HG03025 (cell line): ENCODE data around the gene GRIA1.

Experiments used
- ATAC-seq: cut with Tn5 transposase; IDR thresholded peaks from one replicate; pipeline ENCODE4 v1.9.1; 2021; ENCODE audit warnings: mild to moderate bottlenecking, moderate library complexity; ENCODE audit not compliant: unreplicated experiment, low FRiP score

GRIA1 gene

GRCh38 chr5:153496835-153497234 is 6.4 kb downstream of the GRIA1 start:
- ATAC-seq: no peak

DNA sequence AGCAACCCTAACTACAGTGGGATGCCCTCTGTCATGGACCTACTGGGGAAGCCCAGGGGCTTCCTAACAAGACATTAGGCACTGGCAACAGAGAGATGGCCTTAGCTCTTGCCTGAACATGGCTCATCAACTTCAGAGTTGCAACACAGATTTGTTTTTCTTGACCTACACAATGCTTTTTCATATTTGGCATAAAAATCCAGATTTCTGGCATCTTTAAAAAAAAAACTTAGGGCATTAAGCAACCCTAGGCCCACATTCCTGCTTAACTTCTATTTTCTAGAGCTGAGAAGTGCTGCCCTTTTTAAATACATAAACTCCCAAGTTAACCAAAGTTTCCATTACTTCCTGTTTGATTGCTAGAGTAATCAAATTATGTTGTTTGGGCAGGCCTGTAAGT is 8.0 kb downstream of the GRIA1 start:
- ATAC-seq: no peak

- ATAC-seq: no peak
These were observed 9.7 kb downstream of the GRIA1 start for GRCh38 chr5:153500178-153500577.

- no peak for ATAC-seq
These were observed 14.3 kb downstream of the GRIA1 start for GRCh38 chr5:153504726-153505125.

- no peak for ATAC-seq
These were observed 18.2 kb downstream of the GRIA1 start for GRCh38 chr5:153508700-153509099.

- no peak for ATAC-seq
These were observed 21.2 kb downstream of the GRIA1 start for GRCh38 chr5:153511622-153512021.

- ATAC-seq: no peak
These were observed 22.7 kb downstream of the GRIA1 start for GRCh38 chr5:153513156-153513555.

DNA sequence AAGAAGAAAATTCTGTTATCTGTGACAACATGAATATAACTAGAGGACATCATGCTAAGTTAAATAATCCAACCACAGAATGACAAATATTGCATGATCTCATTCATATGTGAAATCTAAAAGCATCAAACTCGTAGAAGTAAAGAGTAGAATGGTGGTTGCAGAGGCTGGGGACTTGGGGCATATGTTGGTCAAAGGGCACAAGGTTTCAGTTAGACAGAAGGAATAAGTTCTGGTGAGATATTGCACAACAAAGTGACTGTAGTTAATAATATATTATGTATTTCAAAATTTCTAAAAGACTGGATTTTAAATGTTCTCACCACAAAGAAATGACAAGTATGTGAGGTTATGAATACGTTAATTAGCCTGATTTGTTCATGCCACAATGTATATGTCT is 24.8 kb downstream of the GRIA1 start:
- ATAC-seq: no peak

DNA sequence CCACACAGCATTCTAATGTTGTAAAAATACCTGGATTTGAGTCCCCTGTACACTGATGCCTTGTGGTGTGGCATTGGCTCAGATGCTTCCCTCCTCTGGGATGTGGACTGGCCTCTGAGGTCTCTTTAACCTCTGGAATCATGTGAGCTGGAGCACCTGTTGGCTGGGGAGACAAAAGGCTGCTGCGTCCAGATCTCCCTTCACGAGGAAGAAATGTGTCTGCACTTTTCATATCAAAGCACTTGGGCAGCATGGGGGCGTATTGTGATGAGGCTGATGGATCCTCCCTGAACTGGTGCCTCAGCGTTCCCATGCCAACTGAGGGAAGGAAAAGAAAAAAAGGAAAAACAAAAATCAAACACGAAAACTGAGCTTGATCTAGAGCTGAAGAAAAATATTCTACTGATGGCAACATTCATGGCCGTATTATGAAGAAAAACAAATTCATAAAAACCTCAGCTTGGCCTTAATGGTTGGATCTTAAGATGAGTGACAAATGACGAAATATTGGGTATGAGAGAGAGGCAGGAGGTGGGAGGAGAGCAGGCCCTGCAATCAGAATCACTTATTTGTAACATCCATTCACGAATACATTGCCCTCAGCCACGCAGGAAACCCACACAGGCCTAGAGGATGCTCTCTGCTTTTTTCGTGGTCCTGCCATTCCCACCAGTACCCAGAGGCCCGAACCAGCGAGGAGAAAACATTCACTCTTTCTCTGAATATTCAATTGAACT is 26.2 kb downstream of the GRIA1 start:
- no peak for ATAC-seq

GRCh38 chr5:153517241-153517611 is 26.8 kb downstream of the GRIA1 start:
- ATAC-seq: no peak

- no peak for ATAC-seq
These were observed 29.7 kb downstream of the GRIA1 start for GRCh38 chr5:153520137-153520536.

DNA sequence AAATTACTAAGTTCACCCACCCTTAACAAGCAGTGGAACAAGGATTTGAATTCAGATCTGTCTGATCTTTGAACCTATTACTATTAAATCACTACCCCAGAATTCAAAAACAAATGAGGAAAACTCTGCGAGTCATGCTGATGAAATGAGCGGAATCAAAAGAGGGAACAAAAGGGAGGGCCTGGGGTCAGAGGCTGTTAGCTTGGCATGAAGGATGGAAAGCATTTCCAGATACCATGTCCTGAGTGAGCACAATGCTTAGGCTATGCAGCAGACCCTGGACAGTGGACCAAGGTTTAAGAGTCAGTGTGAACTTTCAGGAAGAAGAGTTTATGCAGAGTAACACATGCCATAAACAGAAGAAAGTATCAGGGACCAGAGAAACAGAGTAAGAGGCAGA is 30.5 kb downstream of the GRIA1 start:
- ATAC-seq: no peak

DNA sequence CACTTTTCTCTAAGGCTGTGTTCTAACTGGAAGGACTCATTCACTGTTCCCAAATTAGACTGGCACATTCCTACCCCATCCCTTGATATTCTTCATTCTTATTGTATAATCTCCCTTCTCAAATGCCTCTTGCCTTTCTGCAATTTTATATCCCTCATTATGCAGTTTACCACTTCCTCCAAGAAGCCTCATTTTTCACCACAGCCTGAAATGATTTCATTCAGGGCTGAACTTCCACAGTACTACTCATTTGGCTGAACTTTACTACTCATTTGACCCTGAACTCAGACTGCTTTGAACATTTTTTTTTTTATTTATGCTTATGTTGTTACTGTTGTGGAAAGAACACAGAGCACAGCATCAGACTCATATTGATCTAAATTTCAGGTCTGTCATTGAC is 32.7 kb downstream of the GRIA1 start:
- ATAC-seq: no peak

GRCh38 chr5:153523831-153524230 is 33.4 kb downstream of the GRIA1 start:
- no peak for ATAC-seq

DNA sequence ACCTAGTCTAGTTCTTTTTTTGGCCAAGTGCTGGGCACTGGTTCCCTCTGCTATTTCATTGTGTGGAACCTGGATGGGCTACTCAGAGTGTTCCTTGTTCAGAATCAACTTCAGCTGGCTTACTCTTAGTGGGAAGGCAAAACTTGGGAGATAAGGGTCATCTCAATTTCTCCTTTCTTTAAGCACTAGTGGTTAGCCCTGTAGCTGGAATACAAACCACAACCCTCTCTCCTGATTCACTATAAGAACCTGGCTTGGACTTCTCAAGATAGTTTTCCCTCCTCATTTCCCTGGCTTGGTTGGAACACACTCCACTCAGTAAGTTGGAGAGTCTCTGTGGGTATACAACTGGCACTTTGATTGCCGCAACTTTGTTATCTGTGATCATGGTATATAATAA is 35.1 kb downstream of the GRIA1 start:
- ATAC-seq: no peak

- ATAC-seq: no peak
These were observed 40.1 kb downstream of the GRIA1 start for GRCh38 chr5:153530357-153531143.

GRCh38 chr5:153533546-153533945 is 43.1 kb downstream of the GRIA1 start:
- ATAC-seq: no peak

- no peak for ATAC-seq
These were observed 43.6 kb downstream of the GRIA1 start for GRCh38 chr5:153534102-153534501.

- ATAC-seq: no peak
These were observed 46.7 kb downstream of the GRIA1 start for GRCh38 chr5:153537207-153537606.

DNA sequence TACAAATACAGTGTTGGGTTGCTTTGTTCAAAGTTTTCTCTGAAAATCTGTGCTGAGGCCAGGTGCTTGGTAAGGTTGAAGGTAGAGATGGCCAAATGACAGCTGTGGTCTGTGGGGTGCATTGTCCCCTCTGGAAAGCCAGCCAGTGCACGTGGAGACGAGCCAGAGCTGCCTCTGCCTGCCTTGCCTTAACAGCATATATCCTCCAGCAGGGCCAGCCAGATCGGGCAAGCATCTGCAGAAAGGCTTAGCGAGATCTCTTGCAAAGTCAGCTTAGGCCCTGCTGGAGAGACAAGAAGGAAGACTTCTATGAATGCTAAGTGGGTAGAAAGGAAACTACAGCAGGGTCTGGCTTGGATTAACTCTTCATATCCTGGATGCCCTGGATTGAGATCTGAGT is 49.5 kb downstream of the GRIA1 start:
- no peak for ATAC-seq

DNA sequence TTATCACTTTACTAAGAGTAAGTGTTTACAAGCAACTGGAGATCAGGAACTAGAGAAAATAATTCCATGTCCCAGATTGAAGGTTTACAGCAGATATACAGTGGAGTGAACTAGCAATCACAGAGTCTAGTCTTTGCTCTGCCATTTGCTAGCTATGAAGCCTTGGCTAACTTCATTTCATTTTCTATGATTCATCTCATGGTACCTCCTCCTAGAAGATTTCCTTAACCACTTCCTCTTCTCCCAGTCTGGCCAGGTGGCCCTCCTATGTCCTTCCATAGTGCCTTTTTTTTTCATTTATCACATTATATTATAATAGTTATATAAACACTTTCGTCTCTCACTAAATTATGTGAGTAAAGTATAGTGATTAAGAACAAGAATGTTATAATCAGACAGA is 52.1 kb downstream of the GRIA1 start:
- ATAC-seq: no peak

GRCh38 chr5:153543288-153543687 is 52.8 kb downstream of the GRIA1 start:
- no peak for ATAC-seq
